SK-N-SH (cell line): Measurements from ENCODE around the gene AJM1. TPM values are rescaled to one million over a fixed set of nuclear protein-coding genes. Genes with fewer than 3 reads are reported as not detected.

ENCODE experiments used
- CTCF ChIA-PET: fragments of 300-600, 350-600 bp; formaldehyde crosslinking; extraction: SDS; loops from one replicate; lab custom pipeline; 2021; lab: Yijun Ruan, JAX
- POLR2A ChIA-PET: fragments of 350-600 bp; sonication (Branson Sonifier 250); formaldehyde crosslinking; extraction: SDS; loops from one replicate; lab custom pipeline; 2020; ENCODE audit warnings: antibody characterized with exemption, inconsistent platforms; lab: Yijun Ruan, JAX
- DNase-seq: peaks from one replicate; pipeline ENCODE4 v3.0.0; 2012
- H2AFZ ChIP-seq: fragments of 200-600 bp; sonication (generic); 2 replicates; pipeline ENCODE4 v1.8.1; 2016; ENCODE audit warnings: antibody characterized with exemption, mild to moderate bottlenecking, low read depth
- H3F3A ChIP-seq: fragments of 200-600 bp; sonication (generic); replicated peaks from 2 replicates; pipeline ENCODE3; 2016; ENCODE audit warnings: antibody characterized with exemption, mild to moderate bottlenecking; ENCODE audit not compliant: insufficient read depth
- H3K27ac ChIP-seq, 2 experiments: fragments of 200-500 bp in 1 of 2; fragments of 200-600 bp in 1 of 2; sonication (Bioruptor generic) in 1 of 2; sonication (generic), shearing (Covaris generic) in 1 of 2; 2 replicates each; pipeline versions ENCODE4 v1.5.1 to v1.6.1; 2014 to 2016; ENCODE audit warnings: low read depth in 2 of 2, inconsistent platforms in 1 of 2, low read length in 1 of 2, mild to moderate bottlenecking in 1 of 2, mixed read lengths in 1 of 2
- H3K27me3 ChIP-seq: fragments of 200-600 bp; sonication (generic), shearing (Covaris generic); 2 replicates; pipeline ENCODE4 v1.6.1; 2016; ENCODE audit warnings: mixed run types; ENCODE audit not compliant: insufficient read depth
- H3K36me3 ChIP-seq, 2 experiments: fragments of 200-500 bp in 1 of 2; fragments of 200-600 bp in 1 of 2; sonication (Bioruptor generic) in 1 of 2; sonication (generic) in 1 of 2; replicated peaks in 1 of 2; 2 replicates each; pipeline versions ENCODE3 to v1.5.1; 2014 to 2016; ENCODE audit warnings: low read length in 1 of 2, mild to moderate bottlenecking in 1 of 2; ENCODE audit not compliant: insufficient read depth in 2 of 2, control insufficient read depth in 1 of 2
- H3K4me1 ChIP-seq, 2 experiments: fragments of 200-500 bp in 1 of 2; fragments of 200-600 bp in 1 of 2; sonication (Bioruptor generic) in 1 of 2; sonication (generic), shearing (Covaris generic) in 1 of 2; 2 replicates each; pipeline versions ENCODE4 v1.5.1 to v1.6.1; 2014 to 2016; ENCODE audit warnings: low read depth in 1 of 2, low read length in 1 of 2, mixed run types in 1 of 2; ENCODE audit not compliant: insufficient read depth in 2 of 2, control insufficient read depth in 1 of 2
- H3K4me2 ChIP-seq: fragments of 200-600 bp; sonication (generic), shearing (Covaris generic); 2 replicates; pipeline ENCODE4 v1.6.1; 2017; ENCODE audit warnings: mixed run types
- H3K4me3 ChIP-seq, 2 experiments: fragments of 200-500 bp in 1 of 2; fragments of 200-600 bp in 1 of 2; sonication (Bioruptor generic) in 1 of 2; sonication (generic), shearing (Covaris generic) in 1 of 2; 2 replicates each; pipeline versions ENCODE4 v1.5.1 to v1.8.1; 2014 to 2016; ENCODE audit warnings: low read depth in 2 of 2, inconsistent platforms in 1 of 2, low read length in 1 of 2, mild to moderate bottlenecking in 1 of 2, mixed read lengths in 1 of 2, moderate library complexity in 1 of 2
- H3K79me2 ChIP-seq: fragments of 200-600 bp; sonication (generic); 2 replicates; pipeline ENCODE4 v1.8.1; 2017; ENCODE audit warnings: mild to moderate bottlenecking; ENCODE audit not compliant: insufficient read depth
- H3K9ac ChIP-seq: fragments of 200-600 bp; sonication (generic); 2 replicates; pipeline ENCODE4 v1.6.1; 2017; ENCODE audit warnings: mixed run types
- H3K9me2 ChIP-seq: fragments of 200-600 bp; sonication (generic); 2 replicates; pipeline ENCODE4 v1.6.1; 2017; ENCODE audit warnings: mixed run types
- H3K9me3 ChIP-seq: fragments of 200-600 bp; sonication (generic); 2 replicates; pipeline ENCODE4 v1.6.1; 2017; ENCODE audit warnings: mixed run types, mild to moderate bottlenecking, moderate library complexity
- H4K20me1 ChIP-seq: fragments of 200-600 bp; sonication (generic); 2 replicates; pipeline ENCODE4 v1.6.1; 2017; ENCODE audit warnings: mild to moderate bottlenecking, mixed run types; ENCODE audit not compliant: insufficient read depth
- ELF1 ChIP-seq: IDR thresholded peaks from 2 replicates; pipeline ENCODE4 v1.4.0; 2012
- EZH2phosphoT487 ChIP-seq: fragments of 200-600 bp; sonication (generic); IDR thresholded peaks from 2 replicates; pipeline ENCODE4 v1.6.1; 2017; ENCODE audit warnings: low read depth, mixed run types, mild to moderate bottlenecking, antibody characterized with exemption, moderate library complexity, borderline replicate concordance
- FOSL2 ChIP-seq: IDR thresholded peaks from 2 replicates; pipeline ENCODE4 v1.4.0; 2012; ENCODE audit warnings: low read depth, mild to moderate bottlenecking, moderate library complexity, borderline replicate concordance
- GABPA ChIP-seq: IDR thresholded peaks from 2 replicates; pipeline ENCODE4 v1.4.0; 2012; ENCODE audit warnings: low read depth, mild to moderate bottlenecking
- GATA2 ChIP-seq: sonication (generic); formaldehyde crosslinking; IDR thresholded peaks from 2 replicates; pipeline ENCODE4 v1.5.0; 2020; ENCODE audit warnings: mild to moderate bottlenecking, missing genetic modification reagents
- MAX ChIP-seq: IDR thresholded peaks from 2 replicates; pipeline ENCODE4 v1.4.0; 2012; ENCODE audit warnings: low read depth
- MXI1 ChIP-seq: IDR thresholded peaks from 2 replicates; pipeline ENCODE4 v1.6.1; 2012; ENCODE audit warnings: mild to moderate bottlenecking, low read depth, low read length, improper control_type of control experiment
- NRF1 ChIP-seq: IDR thresholded peaks from 2 replicates; pipeline ENCODE4 v1.6.1; 2012; ENCODE audit warnings: low read depth, mild to moderate bottlenecking, low read length
- RAD21 ChIP-seq: IDR thresholded peaks from 2 replicates; pipeline ENCODE4 v1.6.1; 2012; ENCODE audit warnings: mild to moderate bottlenecking, low read length
- RFX5 ChIP-seq: IDR thresholded peaks from 2 replicates; pipeline ENCODE4 v1.6.1; 2012; ENCODE audit warnings: mild to moderate bottlenecking, improper control_type of control experiment, low read length
- RXRA ChIP-seq: IDR thresholded peaks from 2 replicates; pipeline ENCODE4 v1.4.0; 2012; ENCODE audit warnings: low read depth, mild to moderate bottlenecking, borderline replicate concordance
- TAF1 ChIP-seq: IDR thresholded peaks from 2 replicates; pipeline ENCODE4 v1.6.1; 2012; ENCODE audit warnings: low read depth, mild to moderate bottlenecking, low read length, moderate library complexity, borderline replicate concordance
- TCF12 ChIP-seq: IDR thresholded peaks from 2 replicates; pipeline ENCODE4 v1.4.0; 2012
- USF1 ChIP-seq: IDR thresholded peaks from 2 replicates; pipeline ENCODE4 v1.4.0; 2012; ENCODE audit warnings: low read depth, borderline replicate concordance
- USF2 ChIP-seq: fragments of 150-350 bp; IDR thresholded peaks from 2 replicates; pipeline ENCODE4 v1.6.1; 2017; ENCODE audit warnings: antibody characterized with exemption, low read length, low read depth, borderline replicate concordance
- YY1 ChIP-seq: IDR thresholded peaks from 2 replicates; pipeline ENCODE4 v1.4.0; 2012; ENCODE audit warnings: low read depth, mild to moderate bottlenecking
- WGBS: methylation state at CpG from one replicate; pipeline ENCODE4 v1.1.6; 2017; ENCODE audit warnings: low lambda C conversion rate; 5-methylcytosine and 5-hydroxymethylcytosine counted together
- polyA plus RNA-seq, 3 experiments: library from polyadenylated mRNA; depleted of rRNA; stranded (reverse); fragments of >200 nt; gene quantifications; 2 replicates each; pipeline ENCODE4 v1.2.3, GENCODE V29; 2012
- TF ChIP-seq, protein P1 (sequence below): IDR thresholded peaks from 2 replicates; pipeline ENCODE4 v1.6.1; 2012; ENCODE audit warnings: mild to moderate bottlenecking, low read depth, low read length, moderate library complexity
- TF ChIP-seq, protein P2 (sequence below): fragments of 200-600 bp; sonication (generic); IDR thresholded peaks from 2 replicates; pipeline ENCODE4 v1.6.1; 2017; ENCODE audit warnings: antibody characterized with exemption, mild to moderate bottlenecking, moderate library complexity

AJM1 gene
- polyA plus RNA-seq, 1 of the 3 experiments (the other 2 are of a cell fraction): 2.4 TPM

DNA sequence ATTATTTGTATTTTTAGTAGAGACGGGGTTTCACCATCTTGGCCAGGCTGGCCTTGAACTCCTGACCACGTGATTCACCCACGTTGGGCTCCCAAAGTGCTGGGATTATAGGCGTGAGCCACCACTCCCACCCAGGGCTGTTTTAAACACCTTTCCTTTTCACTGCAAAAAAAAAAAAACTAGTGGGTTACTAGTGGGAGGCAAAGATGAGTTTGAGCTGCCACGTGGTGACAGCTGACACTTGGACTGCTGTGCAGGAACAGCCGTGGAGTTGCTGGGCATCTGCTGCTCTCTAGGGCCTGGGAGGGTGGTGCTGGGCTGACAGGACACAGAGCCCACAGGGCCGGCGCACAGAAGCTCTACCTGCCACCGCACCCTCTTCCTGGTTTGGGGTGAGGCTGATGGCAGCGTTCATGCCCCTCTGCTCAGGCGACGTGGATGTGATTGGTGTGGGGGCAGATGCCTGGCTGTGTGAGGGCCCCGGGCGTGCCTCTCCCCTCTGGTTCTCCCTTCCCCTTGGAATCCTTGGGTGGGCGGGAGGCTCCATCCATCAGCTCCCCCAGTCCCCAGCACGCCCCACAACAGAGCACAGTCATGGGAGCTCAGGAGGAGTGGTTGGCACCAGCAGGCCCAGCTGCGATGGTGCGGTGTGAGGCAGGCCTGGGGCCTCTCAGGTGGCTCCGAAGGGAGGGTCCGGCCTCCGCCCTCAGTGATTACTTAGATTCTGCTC, 17.6 kb upstream of the AJM1 start:
- no peaks in the 10 kb centered on the region for H3K9me3 ChIP-seq
- H2AFZ ChIP-seq: no peak overlapping the region
- H3K36me3 ChIP-seq: peaks cover 7 to 55% of the 10 kb centered on the region in 2 experiments
- no peak overlapping the region for H3K9ac ChIP-seq
- H3K4me2 ChIP-seq: no peak overlapping the region
- TF ChIP-seq GATA2 (no peak), FOSL2 (no peak), MAX (no peak), RXRA (no peak)
- no peaks in the 10 kb centered on the region for H3K4me1 ChIP-seq
- no peak overlapping the region for H3K4me3 ChIP-seq
- no peaks in the 10 kb centered on the region for H3K27me3 ChIP-seq
- 87% methylated on average over 7 of the region's 21 CpGs for WGBS
- H3F3A ChIP-seq: no peaks in the 10 kb centered on the region
- no peaks in the 10 kb centered on the region for H3K9me2 ChIP-seq
- ChIA-PET CTCF (interaction anchor here (0.6 to 3.2 kb wide), 5 partner anchors 9 to 205 kb away, joined by 3 to 17 read pairs (median 3); partner anchors contain the start of gene AJM1), POLR2A (no interaction called here)
- H3K79me2 ChIP-seq: peaks cover 16% of the 10 kb centered on the region; the same call in 1 of the 2 replicates
- peaks cover 16% of the 10 kb centered on the region; the same call in 1 of the 2 replicates for H4K20me1 ChIP-seq
- no peak overlapping the region for H3K27ac ChIP-seq
- DNase-seq: no peak

DNA sequence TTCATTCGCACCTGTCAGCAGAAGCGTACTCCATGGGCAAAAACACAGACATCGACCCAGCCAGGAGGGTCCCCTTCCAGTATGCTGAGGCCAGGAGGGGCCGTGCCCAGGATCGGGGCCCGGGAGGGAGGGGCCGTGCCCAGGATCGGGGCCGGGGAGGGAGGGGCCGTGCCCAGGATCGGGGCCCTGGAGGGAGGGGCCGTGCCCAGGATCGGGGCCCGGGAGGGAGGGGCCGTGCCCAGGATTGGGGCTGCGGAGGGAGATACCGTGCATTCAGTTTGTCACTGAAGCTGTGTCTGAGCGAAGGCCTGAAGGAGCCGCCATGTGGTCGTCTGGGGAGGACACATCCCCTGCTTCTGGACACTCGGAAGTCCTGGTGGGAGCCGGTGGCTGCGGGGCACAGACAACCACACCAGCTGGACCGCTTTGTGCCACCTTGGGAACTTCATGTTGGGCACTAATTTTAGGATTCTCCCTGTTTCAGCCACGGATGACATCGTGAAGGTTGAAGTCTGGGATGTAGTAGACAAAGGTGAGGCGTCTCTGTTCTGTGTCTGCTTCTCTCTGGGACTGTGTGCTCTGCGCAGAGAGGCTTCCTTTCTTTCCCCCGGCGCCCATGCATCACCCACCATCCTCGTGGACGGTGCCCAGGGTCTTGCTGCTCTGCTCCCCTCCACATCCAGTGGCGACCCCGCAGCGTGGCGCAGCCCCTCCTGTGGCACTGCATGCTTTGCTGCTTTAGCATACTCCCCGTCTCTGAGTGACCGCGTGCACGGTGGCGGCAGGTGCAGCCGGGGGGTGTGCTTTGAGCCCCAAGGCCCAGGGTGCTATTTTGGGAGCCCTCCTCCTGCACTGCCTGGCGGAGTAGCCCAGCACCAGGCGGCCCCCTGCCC, 16.7 kb upstream of the AJM1 start:
- Histone ChIP-seq H3K9me2 (no peaks in the 10 kb centered on the region), H3K9ac (no peak overlapping the region), H3K4me3 (no peak overlapping the region), H3K27ac (no peak overlapping the region), H3K4me1 (no peaks in the 10 kb centered on the region), H4K20me1 (peaks cover 12% of the 10 kb centered on the region; the same call in 1 of the 2 replicates), H3F3A (no peaks in the 10 kb centered on the region), H2AFZ (no peak overlapping the region), H3K79me2 (peaks cover 7% of the 10 kb centered on the region; the same call in 1 of the 2 replicates), H3K36me3 (peaks cover 7 to 63% of the 10 kb centered on the region in 2 experiments), H3K9me3 (no peaks in the 10 kb centered on the region), H3K4me2 (no peak overlapping the region), H3K27me3 (no peaks in the 10 kb centered on the region)
- no peak for DNase-seq
- WGBS: 94% methylated on average over 39 of the region's 44 CpGs
- CTCF ChIA-PET: interaction anchor here (0.9 to 3.2 kb wide), 4 partner anchors 10 to 163 kb away, joined by 3 to 17 read pairs (median 4); partner anchors contain the start of gene AJM1
- POLR2A ChIA-PET: no interaction called here
- TF ChIP-seq TAF1 (no peak), YY1 (no peak), RFX5 (no peak), MXI1 (no peak), GABPA (no peak), USF2 (no peak), USF1 (no peak), EZH2phosphoT487 (no peak), ELF1 (no peak), TCF12 (no peak), RAD21 (no peak), NRF1 (no peak)
- TF ChIP-seq, protein P1, sequence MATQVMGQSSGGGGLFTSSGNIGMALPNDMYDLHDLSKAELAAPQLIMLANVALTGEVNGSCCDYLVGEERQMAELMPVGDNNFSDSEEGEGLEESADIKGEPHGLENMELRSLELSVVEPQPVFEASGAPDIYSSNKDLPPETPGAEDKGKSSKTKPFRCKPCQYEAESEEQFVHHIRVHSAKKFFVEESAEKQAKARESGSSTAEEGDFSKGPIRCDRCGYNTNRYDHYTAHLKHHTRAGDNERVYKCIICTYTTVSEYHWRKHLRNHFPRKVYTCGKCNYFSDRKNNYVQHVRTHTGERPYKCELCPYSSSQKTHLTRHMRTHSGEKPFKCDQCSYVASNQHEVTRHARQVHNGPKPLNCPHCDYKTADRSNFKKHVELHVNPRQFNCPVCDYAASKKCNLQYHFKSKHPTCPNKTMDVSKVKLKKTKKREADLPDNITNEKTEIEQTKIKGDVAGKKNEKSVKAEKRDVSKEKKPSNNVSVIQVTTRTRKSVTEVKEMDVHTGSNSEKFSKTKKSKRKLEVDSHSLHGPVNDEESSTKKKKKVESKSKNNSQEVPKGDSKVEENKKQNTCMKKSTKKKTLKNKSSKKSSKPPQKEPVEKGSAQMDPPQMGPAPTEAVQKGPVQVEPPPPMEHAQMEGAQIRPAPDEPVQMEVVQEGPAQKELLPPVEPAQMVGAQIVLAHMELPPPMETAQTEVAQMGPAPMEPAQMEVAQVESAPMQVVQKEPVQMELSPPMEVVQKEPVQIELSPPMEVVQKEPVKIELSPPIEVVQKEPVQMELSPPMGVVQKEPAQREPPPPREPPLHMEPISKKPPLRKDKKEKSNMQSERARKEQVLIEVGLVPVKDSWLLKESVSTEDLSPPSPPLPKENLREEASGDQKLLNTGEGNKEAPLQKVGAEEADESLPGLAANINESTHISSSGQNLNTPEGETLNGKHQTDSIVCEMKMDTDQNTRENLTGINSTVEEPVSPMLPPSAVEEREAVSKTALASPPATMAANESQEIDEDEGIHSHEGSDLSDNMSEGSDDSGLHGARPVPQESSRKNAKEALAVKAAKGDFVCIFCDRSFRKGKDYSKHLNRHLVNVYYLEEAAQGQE: no peak
- TF ChIP-seq, protein P2, sequence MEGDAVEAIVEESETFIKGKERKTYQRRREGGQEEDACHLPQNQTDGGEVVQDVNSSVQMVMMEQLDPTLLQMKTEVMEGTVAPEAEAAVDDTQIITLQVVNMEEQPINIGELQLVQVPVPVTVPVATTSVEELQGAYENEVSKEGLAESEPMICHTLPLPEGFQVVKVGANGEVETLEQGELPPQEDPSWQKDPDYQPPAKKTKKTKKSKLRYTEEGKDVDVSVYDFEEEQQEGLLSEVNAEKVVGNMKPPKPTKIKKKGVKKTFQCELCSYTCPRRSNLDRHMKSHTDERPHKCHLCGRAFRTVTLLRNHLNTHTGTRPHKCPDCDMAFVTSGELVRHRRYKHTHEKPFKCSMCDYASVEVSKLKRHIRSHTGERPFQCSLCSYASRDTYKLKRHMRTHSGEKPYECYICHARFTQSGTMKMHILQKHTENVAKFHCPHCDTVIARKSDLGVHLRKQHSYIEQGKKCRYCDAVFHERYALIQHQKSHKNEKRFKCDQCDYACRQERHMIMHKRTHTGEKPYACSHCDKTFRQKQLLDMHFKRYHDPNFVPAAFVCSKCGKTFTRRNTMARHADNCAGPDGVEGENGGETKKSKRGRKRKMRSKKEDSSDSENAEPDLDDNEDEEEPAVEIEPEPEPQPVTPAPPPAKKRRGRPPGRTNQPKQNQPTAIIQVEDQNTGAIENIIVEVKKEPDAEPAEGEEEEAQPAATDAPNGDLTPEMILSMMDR: no peak
